CD14-positive monocyte (primary cell): ENCODE data around the gene CRY2. TPM values are rescaled to one million over a fixed set of nuclear protein-coding genes. Genes with fewer than 3 reads are reported as not detected.

Experiments
- DNase-seq, 3 donors: peaks; one replicate each; pipeline ENCODE4 v3.0.0-alpha.2; 2011 to 2022
- H2AFZ ChIP-seq: 2 replicates; pipeline ENCODE4 v1.6.0; 2012; ENCODE audit warnings: mild to moderate bottlenecking, low read depth, low read length, inconsistent platforms; ENCODE audit not compliant: insufficient read depth, poor library complexity, severe bottlenecking
- H3K27ac ChIP-seq, 2 donors: 1 replicate in 1 of 2; 2 replicates in 1 of 2; pipeline ENCODE4 v1.5.1; 2012 to 2013; ENCODE audit warnings: low read length in 2 of 2, control low read depth in 1 of 2, inconsistent platforms in 1 of 2, low read depth in 1 of 2, mild to moderate bottlenecking in 1 of 2
- H3K27me3 ChIP-seq, 2 donors: one replicate each; pipeline versions ENCODE4 v1.6.0 to v1.6.1; 2011 to 2013; ENCODE audit warnings: low read length in 2 of 2; ENCODE audit not compliant: control insufficient read depth in 2 of 2, insufficient read depth in 2 of 2
- H3K36me3 ChIP-seq, 2 donors: replicated peaks in 1 of 2; 1 replicate in 1 of 2; 2 replicates in 1 of 2; pipeline versions ENCODE4 v1.5.1 to v1.6.1; 2012 to 2013; ENCODE audit warnings: low read length in 2 of 2, control low read depth in 1 of 2, inconsistent platforms in 1 of 2, mild to moderate bottlenecking in 1 of 2; ENCODE audit not compliant: insufficient read depth in 2 of 2, control insufficient read depth in 1 of 2
- H3K4me1 ChIP-seq, 2 donors: 1 replicate in 1 of 2; 2 replicates in 1 of 2; pipeline versions ENCODE4 v1.5.1 to v1.6.1; 2012 to 2013; ENCODE audit warnings: low read length in 2 of 2, control low read depth in 1 of 2, inconsistent platforms in 1 of 2, mild to moderate bottlenecking in 1 of 2, moderate library complexity in 1 of 2; ENCODE audit not compliant: insufficient read depth in 2 of 2, control insufficient read depth in 1 of 2
- H3K4me2 ChIP-seq: replicated peaks from 2 replicates; pipeline ENCODE3; 2012; ENCODE audit warnings: low read length, moderate library complexity, mild to moderate bottlenecking; ENCODE audit not compliant: poor library complexity, severe bottlenecking; ENCODE audit errors: extremely low read depth
- H3K4me3 ChIP-seq, 3 experiments: fragments of 200-600 bp in 1 of 3; sonication (generic) in 1 of 3; replicated peaks in 1 of 3; 1 replicate in 2 of 3; 2 replicates in 1 of 3; pipeline ENCODE4 v1.5.1; 2011 to 2013; ENCODE audit warnings: low read length in 3 of 3, mild to moderate bottlenecking in 3 of 3, control low read depth in 2 of 3, low read depth in 2 of 3, inconsistent platforms in 1 of 3, moderate library complexity in 1 of 3
- H3K79me2 ChIP-seq: 2 replicates; pipeline ENCODE4 v1.6.0; 2012; ENCODE audit warnings: mild to moderate bottlenecking, control low read depth, inconsistent platforms, low read length, moderate library complexity; ENCODE audit not compliant: insufficient read depth
- H3K9ac ChIP-seq: 2 replicates; pipeline ENCODE4 v1.6.0; 2017; ENCODE audit warnings: low read length, mild to moderate bottlenecking; ENCODE audit not compliant: insufficient read depth, poor library complexity, severe bottlenecking
- H3K9me3 ChIP-seq, 2 donors: replicated peaks in 1 of 2; 1 replicate in 1 of 2; 2 replicates in 1 of 2; pipeline versions ENCODE4 v1.5.1 to v1.6.1; 2012 to 2013; ENCODE audit warnings: low read length in 2 of 2, control low read depth in 1 of 2; ENCODE audit not compliant: control insufficient read depth in 1 of 2, insufficient read depth in 1 of 2
- H4K20me1 ChIP-seq: 2 replicates; pipeline ENCODE4 v1.6.0; 2012; ENCODE audit warnings: mild to moderate bottlenecking, low read length, control low read depth, moderate library complexity; ENCODE audit not compliant: insufficient read depth
- H3K27ac Mint-ChIP-seq, 7 donors: one replicate each; pipeline ENCODE4 v1.8.0; 2020; ENCODE audit warnings: mild to moderate bottlenecking in 7 of 7, mixed read lengths in 7 of 7, moderate library complexity in 6 of 7, inconsistent platforms in 2 of 7
- H3K27me3 Mint-ChIP-seq, 3 donors: one replicate each; pipeline ENCODE4 v1.8.0; 2021 to 2022; ENCODE audit warnings: low read depth in 3 of 3, mild to moderate bottlenecking in 3 of 3, mixed read lengths in 3 of 3, moderate library complexity in 3 of 3, inconsistent platforms in 1 of 3
- H3K36me3 Mint-ChIP-seq, 2 donors: one replicate each; pipeline ENCODE4 v1.8.0; 2020; ENCODE audit warnings: mixed read lengths in 2 of 2, inconsistent platforms in 1 of 2, mild to moderate bottlenecking in 1 of 2
- H3K4me1 Mint-ChIP-seq: one replicate; pipeline ENCODE4 v1.8.0; 2020; ENCODE audit warnings: mild to moderate bottlenecking, mixed read lengths
- H3K4me3 Mint-ChIP-seq, 2 donors: one replicate each; pipeline ENCODE4 v1.8.0; 2020; ENCODE audit warnings: mild to moderate bottlenecking in 2 of 2, mixed read lengths in 2 of 2, moderate library complexity in 1 of 2
- H3K9me3 Mint-ChIP-seq, 7 donors: one replicate each; pipeline ENCODE4 v1.8.0; 2020 to 2022; ENCODE audit warnings: mixed read lengths in 7 of 7, mild to moderate bottlenecking in 6 of 7, moderate library complexity in 6 of 7, inconsistent platforms in 2 of 7
- WGBS: methylation state at CpG from one replicate; pipeline ENCODE4 v1.1.5; 2013; ENCODE audit warnings: missing lambda C conversion rate; ENCODE audit not compliant: insufficient coverage; 5-methylcytosine and 5-hydroxymethylcytosine counted together
- intact Hi-C, 2 donors: fragments of 100-400 bp; cut with micrococcal nuclease; formaldehyde crosslinking; loops; one replicate each; pipeline versions ENCODE4 v1.15.0 to v1.15.1; 2023
- polyA plus RNA-seq, 3 donors: library from polyadenylated mRNA; depleted of rRNA in 1 of 3; unstranded in 2 of 3; stranded (reverse) in 1 of 3; fragments of 300-500 nt in 2 of 3; fragments of >200 nt in 1 of 3; fragmentation: Illumina TruSeq in 2 of 3; gene quantifications; 1 replicate in 2 of 3; 2 replicates in 1 of 3; pipeline ENCODE4 v1.2.3, GENCODE V29; 2012 to 2021
- TF ChIP-seq, protein P1 (sequence below): fragments of 200-600 bp; IDR thresholded peaks from one replicate; pipeline ENCODE4 v1.8.0; 2022; ENCODE audit warnings: antibody characterized with exemption, mild to moderate bottlenecking

CRY2 gene
- polyA plus RNA-seq, 3 donors = 5.1 to 12.5 (median 7.2) TPM

DNA sequence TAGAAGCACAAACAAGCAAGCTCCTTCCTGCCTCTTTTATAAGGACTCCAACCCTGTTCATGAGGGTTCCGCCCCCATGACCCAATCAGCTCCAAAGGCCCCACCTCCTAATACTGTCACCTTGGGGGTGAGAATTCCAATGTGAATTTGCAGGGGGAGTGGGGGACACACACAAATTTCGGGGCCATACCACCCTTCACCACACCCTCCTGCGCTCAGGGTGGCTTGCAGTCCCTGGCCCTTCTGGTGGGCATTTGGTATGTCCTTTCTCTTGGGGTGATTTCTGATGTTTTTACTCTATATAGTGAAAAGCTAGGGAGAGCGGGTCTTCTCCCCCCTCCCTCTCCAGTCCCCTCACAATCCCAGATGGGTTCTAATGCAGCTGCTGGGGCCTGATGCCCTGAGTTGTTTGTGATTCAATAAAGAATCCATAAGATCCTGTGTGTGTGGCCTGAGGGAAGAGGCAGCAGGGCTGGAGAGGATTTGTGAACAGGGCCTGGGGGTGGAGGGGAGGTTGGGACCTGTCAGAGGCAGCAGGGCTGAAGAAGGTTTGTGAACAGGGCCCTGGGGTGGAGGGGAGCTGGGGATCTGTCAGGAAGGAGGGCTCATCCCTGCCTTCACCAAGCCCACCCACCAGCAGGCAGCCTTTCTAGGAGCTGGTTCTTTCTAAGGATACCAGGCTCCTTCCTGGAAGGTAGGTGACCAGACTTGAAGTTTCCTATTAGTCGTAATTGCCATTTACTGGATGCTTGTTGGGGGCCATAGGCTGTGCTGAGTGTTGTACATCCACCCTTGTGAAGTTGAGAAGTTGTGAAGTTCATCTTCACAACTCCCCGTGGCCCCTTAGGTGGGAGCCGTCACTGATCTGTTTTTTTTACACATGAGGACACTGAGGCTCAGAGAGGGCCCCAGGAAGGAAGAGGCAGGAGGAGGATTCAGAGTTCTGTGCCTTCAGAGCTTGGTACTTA, 34.4 kb upstream of the CRY2 start:
- Mint-ChIP-seq H3K9me3 (peaks cover 0 to 4% (median 0%) of the 10 kb centered on the region in 7 donors), H3K27me3 (peaks cover 0 to 1% (median 0%) of the 10 kb centered on the region in 3 donors), H3K4me3 (no peak overlapping the region), H3K36me3 (peaks cover 34 to 48% of the 10 kb centered on the region in 2 donors), H3K4me1 (peaks cover 15% of the 10 kb centered on the region), H3K27ac (peak overlapping the region in 5 of 7 donors; percentile 11 to 82 (median 68))
- Histone ChIP-seq H3K9me3 (no peaks in the 10 kb centered on the region), H3K4me1 (peaks cover 9 to 13% of the 10 kb centered on the region in 2 donors), H3K36me3 (peaks cover 31 to 42% of the 10 kb centered on the region in 2 donors), H4K20me1 (peaks cover 26% of the 10 kb centered on the region), H3K4me2 (no peak overlapping the region), H3K27ac (no peak overlapping the region), H3K9ac (no peak overlapping the region), H3K79me2 (peaks cover 4% of the 10 kb centered on the region), H3K27me3 (no peaks in the 10 kb centered on the region), H3K4me3 (no peak overlapping the region), H2AFZ (no peak overlapping the region)
- no peak for DNase-seq
- TF ChIP-seq, protein P1, sequence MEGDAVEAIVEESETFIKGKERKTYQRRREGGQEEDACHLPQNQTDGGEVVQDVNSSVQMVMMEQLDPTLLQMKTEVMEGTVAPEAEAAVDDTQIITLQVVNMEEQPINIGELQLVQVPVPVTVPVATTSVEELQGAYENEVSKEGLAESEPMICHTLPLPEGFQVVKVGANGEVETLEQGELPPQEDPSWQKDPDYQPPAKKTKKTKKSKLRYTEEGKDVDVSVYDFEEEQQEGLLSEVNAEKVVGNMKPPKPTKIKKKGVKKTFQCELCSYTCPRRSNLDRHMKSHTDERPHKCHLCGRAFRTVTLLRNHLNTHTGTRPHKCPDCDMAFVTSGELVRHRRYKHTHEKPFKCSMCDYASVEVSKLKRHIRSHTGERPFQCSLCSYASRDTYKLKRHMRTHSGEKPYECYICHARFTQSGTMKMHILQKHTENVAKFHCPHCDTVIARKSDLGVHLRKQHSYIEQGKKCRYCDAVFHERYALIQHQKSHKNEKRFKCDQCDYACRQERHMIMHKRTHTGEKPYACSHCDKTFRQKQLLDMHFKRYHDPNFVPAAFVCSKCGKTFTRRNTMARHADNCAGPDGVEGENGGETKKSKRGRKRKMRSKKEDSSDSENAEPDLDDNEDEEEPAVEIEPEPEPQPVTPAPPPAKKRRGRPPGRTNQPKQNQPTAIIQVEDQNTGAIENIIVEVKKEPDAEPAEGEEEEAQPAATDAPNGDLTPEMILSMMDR = no peak
- intact Hi-C loops = no loop called here
- WGBS = 90% methylated on average over 2 of the region's 7 CpGs

DNA sequence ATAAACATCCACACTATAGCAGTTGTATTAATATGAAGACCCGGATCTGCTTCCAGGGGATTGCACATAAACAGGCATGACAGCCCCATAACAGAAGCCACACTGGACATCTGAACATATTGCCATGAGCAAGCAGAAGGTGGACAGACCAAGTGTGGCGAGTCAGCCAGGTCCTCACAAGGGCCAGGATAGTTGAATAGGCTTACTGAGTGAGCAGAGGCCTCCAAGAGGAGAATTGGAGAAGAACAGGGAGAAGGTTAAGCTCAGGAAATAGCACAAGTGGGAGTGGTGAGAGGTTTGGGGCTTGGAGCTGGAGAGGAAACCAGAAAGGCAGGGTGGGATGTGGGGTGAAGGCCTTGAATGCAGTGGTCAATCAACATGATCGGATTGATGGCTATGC, 31.5 kb upstream of the CRY2 start:
- Mint-ChIP-seq H3K9me3 (peaks cover 0 to 2% (median 0%) of the 10 kb centered on the region in 7 donors), H3K4me1 (peaks cover 5% of the 10 kb centered on the region), H3K4me3 (no peak overlapping the region), H3K27ac (no peak overlapping the region), H3K36me3 (peaks cover 18 to 20% of the 10 kb centered on the region in 2 donors), H3K27me3 (peaks cover 0 to 1% (median 0%) of the 10 kb centered on the region in 3 donors)
- Histone ChIP-seq H3K4me1 (no peaks in the 10 kb centered on the region), H3K27me3 (no peaks in the 10 kb centered on the region), H3K27ac (no peak overlapping the region), H3K36me3 (peaks cover 18 to 19% of the 10 kb centered on the region in 2 donors), H3K9me3 (no peaks in the 10 kb centered on the region), H2AFZ (no peak overlapping the region), H3K79me2 (no peaks in the 10 kb centered on the region), H3K9ac (no peak overlapping the region), H3K4me2 (no peak overlapping the region), H3K4me3 (no peak overlapping the region), H4K20me1 (peaks cover 4% of the 10 kb centered on the region)
- WGBS = 81% methylated on average over 3 of the region's 3 CpGs
- no peak for DNase-seq
- intact Hi-C loops = no loop called here
- TF ChIP-seq, protein P1 = no peak
